Epithelial cell of proximal tubule (primary cell): Measurements from ENCODE around the gene SPEG. TPM values are rescaled to one million over a fixed set of nuclear protein-coding genes. Genes with fewer than 3 reads are reported as not detected.

Experiments used
- DNase-seq: peaks from one replicate; pipeline ENCODE4 v3.0.0-alpha.2; 2011; ENCODE audit warnings: low read depth
- H3K4me3 ChIP-seq: 2 replicates; pipeline ENCODE4 v1.5.1; 2011; ENCODE audit warnings: low read depth, mild to moderate bottlenecking, low read length
- total RNA-seq: library from RNA; depleted of rRNA; stranded (reverse); fragments of >200 nt; gene quantifications from 2 replicates; pipeline ENCODE4 v1.2.3, GENCODE V29; 2015
- TF ChIP-seq, protein P1 (sequence below): conservative IDR thresholded peaks from 2 replicates; pipeline ENCODE4 v1.5.1; 2012; ENCODE audit warnings: low read depth, mild to moderate bottlenecking, low read length

SPEG gene
- total RNA-seq, 1 donor from 2014 or later: 28.3 TPM

DNA sequence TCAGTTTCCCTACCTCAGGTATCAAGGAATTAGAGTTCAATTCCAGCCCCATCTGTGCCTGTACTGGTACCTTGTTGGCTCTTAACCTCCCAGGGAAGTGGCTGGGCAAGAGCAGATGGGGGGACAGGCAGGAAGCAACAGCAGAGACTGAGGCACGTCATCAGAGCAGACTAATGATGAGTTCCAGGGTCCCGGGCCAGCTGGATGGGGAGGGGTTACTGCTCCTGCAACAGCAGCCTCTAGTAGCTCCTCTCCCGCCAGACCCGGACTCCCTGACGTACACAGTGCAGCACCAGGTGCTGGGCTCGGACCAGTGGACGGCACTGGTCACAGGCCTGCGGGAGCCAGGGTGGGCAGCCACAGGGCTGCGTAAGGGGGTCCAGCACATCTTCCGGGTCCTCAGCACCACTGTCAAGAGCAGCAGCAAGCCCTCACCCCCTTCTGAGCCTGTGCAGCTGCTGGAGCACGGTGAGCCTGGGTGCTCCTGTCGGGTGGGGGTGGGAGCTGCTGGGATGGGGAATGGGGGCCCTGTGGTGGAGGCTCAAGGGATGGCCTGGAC lies 38.1 kb downstream of the SPEG start:
- TF ChIP-seq, protein P1, sequence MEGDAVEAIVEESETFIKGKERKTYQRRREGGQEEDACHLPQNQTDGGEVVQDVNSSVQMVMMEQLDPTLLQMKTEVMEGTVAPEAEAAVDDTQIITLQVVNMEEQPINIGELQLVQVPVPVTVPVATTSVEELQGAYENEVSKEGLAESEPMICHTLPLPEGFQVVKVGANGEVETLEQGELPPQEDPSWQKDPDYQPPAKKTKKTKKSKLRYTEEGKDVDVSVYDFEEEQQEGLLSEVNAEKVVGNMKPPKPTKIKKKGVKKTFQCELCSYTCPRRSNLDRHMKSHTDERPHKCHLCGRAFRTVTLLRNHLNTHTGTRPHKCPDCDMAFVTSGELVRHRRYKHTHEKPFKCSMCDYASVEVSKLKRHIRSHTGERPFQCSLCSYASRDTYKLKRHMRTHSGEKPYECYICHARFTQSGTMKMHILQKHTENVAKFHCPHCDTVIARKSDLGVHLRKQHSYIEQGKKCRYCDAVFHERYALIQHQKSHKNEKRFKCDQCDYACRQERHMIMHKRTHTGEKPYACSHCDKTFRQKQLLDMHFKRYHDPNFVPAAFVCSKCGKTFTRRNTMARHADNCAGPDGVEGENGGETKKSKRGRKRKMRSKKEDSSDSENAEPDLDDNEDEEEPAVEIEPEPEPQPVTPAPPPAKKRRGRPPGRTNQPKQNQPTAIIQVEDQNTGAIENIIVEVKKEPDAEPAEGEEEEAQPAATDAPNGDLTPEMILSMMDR: no peak
- H3K4me3 ChIP-seq: no peak overlapping the region
- DNase-seq: no peak

DNA sequence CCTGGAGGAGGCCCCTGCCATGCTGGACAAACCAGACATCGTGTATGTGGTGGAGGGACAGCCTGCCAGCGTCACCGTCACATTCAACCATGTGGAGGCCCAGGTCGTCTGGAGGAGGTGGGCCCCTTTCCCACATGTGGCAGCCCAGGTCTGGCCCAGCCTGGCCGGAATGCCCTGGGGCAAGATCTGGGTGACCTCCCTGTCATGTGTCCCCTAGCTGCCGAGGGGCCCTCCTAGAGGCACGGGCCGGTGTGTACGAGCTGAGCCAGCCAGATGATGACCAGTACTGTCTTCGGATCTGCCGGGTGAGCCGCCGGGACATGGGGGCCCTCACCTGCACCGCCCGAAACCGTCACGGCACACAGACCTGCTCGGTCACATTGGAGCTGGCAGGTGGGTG lies 38.9 kb downstream of the SPEG start:
- DNase-seq: no peak
- TF ChIP-seq, protein P1: no peak
- no peak overlapping the region for H3K4me3 ChIP-seq

DNA sequence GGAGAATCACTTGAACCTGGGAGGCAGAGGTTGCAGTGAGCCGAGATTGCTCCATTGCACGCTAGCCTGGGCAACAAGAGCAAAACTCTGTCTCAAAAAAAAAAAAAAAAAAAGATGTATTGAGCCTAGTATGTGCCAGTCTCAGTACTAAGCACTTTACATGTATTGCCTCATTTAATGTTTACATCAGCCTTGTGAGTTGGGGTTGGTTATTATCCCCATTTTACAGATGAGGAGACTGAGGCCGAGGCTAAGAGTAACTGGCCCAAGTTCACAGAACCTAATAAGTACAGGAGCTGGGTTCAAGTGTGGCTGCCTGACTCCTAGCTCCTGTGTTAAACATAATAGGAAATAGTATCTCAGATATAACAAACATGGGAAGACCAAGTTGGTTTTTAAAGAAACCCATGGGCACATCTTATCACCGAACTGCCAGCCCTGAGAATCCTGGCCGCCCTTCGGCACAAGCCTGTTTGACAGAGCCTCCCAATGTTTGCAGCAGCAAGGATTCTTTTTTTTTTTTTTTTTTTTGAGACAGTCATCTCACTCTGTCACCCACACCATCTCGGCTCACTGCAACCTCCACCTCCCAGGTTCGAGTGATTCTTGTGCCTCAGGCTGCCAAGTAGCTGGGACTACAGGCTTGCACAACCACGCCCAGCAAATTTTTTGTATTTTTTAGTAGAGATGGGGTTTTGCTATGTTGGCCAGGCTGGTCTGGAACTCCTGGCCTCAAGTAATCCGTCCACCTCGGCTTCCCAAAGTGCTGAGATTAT lies 39.8 kb downstream of the SPEG start:
- DNase-seq: no peak
- H3K4me3 ChIP-seq: no peak overlapping the region
- TF ChIP-seq, protein P1: no peak

DNA sequence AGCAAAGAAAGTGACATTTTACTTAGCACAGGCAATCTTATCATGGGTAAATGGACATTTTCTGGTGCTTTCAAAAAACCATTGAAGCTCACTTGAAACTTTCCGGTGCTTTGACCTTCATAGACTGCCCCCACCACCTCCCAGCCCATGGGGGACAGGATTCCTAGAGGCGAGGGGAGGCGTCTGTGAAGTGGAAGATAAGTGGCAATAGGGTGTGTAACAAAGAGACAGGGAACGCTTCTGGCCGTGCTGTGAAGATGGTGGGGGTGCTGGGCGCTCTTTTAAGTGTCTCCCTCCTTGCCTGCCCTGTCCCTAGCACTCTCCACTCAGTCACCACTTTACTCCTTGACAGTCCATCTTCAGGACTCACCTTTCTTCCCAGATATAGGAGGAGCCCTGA lies 40.6 kb downstream of the SPEG start:
- TF ChIP-seq, protein P1: no peak
- no peak for DNase-seq
- H3K4me3 ChIP-seq: no peak overlapping the region

DNA sequence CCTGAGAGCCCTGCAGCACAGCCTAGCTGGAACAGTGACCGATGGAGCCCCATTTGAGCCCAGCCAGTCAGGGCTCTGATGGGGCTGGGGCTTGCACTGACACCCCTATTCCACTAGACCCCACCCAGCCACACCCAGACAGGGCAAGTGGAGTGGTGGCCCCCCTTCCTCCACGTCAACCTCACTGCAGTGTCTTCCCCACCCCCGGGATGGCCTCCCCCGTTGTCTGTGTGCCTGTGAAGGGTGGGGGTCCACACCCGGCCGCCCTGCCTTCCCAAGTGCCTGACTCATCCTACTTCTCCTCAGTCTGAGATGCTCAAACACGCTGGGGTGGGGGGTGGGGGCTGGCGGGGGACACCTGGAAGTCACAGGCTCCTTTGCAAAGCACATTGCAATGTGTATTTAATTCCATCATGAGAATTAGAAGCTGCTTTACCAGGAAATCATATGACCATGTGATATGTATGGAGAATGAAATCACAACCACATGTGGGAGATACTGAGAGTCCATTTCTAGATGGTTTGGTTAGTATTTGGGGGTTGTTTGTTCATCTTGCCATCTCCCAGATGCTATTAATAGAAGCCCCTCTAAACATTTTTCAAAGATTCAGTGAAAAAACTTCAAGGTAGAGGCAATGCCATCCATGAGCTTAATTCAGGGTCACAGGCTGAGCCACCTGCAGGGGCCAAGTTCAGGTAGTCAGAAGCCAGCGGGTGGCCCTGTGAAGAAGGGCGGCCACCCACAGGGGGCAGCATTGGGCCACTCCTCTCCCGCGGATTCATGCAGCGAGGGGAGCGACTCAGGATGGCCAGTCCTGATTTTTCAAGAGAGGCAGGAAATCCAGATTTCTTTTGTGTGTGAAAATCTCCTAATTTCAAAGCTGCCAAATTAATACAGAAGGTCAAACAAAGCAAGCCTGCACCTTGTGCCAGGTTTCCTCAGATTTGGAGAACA lies 41.3 kb downstream of the SPEG start:
- TF ChIP-seq, protein P1: peak; percentile 89

DNA sequence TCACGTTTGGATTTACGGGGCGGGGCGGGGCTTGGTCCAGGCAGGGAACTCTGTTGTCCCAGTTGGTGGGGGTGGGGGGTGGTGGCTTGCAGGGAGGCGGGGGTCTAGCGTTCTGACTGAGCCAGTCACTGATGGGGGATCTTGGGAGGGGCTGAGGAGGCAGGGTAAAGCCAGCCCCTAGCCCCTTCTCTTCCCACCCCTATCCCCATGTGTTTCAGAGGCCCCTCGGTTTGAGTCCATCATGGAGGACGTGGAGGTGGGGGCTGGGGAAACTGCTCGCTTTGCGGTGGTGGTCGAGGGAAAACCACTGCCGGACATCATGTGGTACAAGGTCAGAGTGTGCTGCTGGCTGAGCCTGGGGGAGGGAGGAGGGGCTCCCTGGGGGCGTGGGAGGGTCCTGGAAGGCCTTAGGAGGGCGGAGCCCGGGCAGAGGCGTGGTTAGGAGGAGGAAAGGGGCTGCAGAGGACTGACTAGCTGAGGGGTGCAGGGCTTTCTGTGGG lies 42.1 kb downstream of the SPEG start:
- H3K4me3 ChIP-seq: no peak overlapping the region
- TF ChIP-seq, protein P1: no peak
- no peak for DNase-seq

More for the DNA sequence above, 41.3 kb downstream of the SPEG start:
- H3K4me3 ChIP-seq: no peak overlapping the region
- DNase-seq: no peak
